ENCODE results near the gene OTOG.

The OTOG gene

GRCh38 chr11:17650127-17650911 is 103.3 kb downstream of the OTOG start:
- no peak for DNase-seq (ENCODE audit: low spot score)

DNA sequence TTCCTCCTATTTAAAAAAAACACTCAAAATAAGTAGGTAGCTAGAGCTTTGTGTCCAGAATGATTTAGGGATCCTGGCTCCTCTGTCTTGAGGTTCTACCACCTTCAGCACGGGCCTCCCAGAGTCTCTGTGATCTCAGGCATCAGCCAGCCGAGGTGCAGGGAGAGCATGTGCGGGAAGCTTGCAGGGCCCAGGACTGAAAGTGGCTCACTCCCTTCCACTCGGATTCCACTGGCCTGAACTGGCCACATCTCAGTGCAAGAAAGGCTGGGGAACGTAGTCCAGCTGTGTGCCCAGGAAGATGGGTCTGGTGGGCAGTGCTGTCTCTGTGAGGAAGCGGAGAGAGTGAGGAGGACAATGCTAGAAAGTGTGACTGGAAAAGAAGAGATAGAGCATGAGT is 104.0 kb downstream of the OTOG start:
- DNase-seq (ENCODE audit: low spot score): no peak

GRCh38 chr11:17651681-17652080 is 104.6 kb downstream of the OTOG start:
- DNase-seq (ENCODE audit: low spot score): no peak

- no peak for DNase-seq (ENCODE audit: low spot score)
These were observed 105.5 kb downstream of the OTOG start for GRCh38 chr11:17652556-17652955.

DNA sequence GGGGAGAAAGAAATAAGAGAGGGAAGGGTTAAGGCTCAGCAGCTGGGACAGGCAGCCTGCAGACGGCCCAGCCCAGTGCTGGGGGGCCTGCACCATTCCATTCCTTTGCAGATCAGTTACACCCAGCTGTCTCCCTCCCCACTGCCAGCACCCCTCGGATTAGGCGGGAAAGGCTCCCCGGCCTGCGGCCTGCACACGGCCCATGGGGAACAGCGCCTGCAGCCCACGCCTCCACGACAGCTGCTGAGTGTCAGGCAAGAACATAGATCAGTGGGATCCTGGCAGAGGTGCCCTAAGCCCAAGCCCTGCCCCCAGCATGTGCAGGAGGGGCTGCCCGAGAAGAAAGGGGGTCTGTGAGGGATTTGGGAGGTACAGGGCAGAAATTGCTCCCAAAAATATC is 106.6 kb downstream of the OTOG start:
- DNase-seq (ENCODE audit: low spot score): no peak

DNA sequence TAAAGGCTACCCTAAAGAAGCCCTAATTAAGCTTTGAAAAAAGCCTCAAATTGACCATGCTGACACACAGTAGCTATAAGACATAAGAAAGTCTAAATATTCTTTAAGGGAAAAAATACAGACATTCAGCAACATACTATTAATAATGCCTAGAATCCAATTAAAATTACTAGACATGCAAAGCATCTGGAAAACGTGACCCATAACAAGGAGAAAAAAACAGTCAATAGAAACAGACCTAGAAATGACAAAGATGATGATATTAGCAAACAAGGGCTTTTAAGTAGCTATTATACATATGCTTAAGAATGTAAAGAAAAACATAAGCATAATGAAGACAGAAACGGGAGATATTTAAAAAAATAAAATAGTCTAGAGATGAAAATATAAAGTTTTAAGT is 108.6 kb downstream of the OTOG start:
- DNase-seq (ENCODE audit: low spot score): no peak

DNA sequence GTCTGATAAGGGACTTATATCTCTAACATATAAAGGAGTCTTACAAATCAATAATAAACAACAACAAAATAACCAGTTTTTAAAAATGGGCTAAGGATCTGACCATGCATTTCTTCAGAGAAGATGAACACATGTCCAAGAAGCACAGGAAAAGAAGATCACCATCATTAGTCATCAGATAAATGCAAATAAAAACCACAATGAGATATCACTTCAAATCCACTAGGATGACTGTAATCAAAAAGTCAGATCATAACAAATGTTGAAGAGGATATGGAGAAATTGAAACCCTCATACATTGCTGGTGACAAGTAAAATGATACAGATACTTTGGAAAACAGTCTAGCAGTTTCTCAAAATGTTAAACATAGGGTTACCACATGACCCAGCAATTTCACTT is 111.2 kb downstream of the OTOG start:
- no peak for DNase-seq (ENCODE audit: low spot score)

DNA sequence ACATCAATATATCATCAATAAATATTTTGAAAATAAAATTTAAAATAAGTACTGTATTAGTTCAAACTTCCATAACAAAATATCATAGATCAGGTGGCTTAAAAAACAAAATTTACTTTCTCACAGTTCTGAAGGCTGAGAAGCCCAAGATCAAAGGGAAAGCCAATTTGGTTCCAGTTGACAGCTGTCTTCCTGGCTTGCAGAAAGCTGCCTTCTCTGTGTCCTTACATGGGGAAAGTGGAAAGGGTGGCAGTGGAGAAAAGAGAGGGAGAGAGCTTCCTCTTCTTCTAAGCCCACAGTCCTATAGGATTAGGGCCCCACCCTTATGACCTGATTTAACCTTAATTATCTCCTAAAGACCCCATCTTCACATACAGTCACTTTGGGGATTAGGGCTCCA is 121.1 kb downstream of the OTOG start:
- no peak for DNase-seq (ENCODE audit: low spot score)

DNA sequence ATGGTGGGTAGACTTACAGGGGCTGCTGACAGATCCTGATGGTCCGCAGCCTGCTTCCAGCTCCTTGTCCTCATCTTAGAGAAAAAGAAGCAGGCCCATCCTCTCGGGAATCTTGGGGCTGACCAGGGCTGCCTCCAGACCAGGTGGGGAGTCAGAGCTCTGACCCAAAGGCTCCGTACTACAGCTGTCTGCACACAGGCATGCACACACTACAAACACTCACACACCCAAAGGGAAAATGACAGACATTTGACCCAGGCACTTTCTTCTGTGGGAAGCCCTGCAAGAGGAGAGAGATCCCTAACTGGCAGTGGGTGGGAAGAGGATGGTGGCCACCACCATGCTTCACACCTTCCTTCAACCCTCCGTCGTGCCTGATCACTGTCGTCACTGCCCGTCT is 125.4 kb downstream of the OTOG start:
- no peak for DNase-seq (ENCODE audit: low spot score)

DNA sequence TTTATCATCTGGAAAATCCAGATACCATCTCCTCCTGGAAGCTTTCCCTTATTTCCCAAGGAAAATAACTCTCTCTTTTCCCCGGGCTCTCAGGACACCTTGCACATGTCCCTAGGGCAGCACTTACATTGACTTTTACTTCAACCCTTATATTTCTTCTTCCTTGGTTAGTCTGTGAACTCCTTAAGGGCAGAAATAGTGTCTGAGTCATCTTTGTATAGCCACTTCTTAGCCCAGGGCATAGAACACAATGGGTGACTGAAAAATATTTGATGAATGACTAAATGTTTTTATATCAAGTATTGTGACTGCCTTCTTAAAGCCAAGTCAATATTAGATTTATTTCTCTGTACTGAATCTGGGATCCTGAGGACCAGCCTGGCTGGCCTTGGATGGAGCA is 126.9 kb downstream of the OTOG start:
- no peak for DNase-seq (ENCODE audit: low spot score)

- no peak for DNase-seq (ENCODE audit: low spot score)
These were observed 135.8 kb downstream of the OTOG start for GRCh38 chr11:17682848-17683247.

DNA sequence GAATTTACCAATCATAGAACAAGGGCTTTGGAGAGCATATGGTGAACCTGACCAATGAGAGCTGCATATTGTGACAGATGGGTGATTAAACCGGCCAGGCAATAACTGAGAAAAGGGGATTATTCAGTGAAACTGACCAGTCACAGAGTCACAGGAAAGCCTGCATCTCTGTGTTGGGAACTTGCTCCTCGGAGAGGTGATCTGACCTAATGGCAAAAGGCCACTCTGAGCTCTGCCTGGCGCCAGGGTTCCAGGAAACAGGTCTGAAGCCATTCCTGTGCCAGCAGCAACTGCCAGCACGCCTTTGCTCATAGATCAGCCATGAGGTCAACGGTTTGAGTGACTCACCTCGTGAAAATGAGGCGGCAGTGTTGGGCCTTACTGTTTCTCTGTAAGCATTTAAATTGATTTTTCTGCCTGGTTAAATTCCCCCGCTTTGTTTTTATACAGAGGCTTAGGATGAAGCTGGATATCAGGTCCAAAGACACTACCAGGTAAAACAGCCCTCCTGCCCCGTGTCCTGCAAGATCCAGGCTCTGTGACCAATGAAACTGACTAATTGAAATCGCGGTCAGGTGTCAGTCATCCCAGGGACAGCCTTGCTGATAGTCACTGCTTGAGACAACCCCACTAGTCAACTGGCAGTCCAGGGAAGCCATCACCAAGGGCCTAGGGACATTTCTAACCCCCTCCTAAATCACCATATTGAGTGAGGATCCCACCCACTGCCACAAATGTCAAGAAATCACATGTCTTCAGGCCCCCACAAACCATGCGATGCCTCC is 136.5 kb downstream of the OTOG start:
- no peak for DNase-seq (ENCODE audit: low spot score)

DNA sequence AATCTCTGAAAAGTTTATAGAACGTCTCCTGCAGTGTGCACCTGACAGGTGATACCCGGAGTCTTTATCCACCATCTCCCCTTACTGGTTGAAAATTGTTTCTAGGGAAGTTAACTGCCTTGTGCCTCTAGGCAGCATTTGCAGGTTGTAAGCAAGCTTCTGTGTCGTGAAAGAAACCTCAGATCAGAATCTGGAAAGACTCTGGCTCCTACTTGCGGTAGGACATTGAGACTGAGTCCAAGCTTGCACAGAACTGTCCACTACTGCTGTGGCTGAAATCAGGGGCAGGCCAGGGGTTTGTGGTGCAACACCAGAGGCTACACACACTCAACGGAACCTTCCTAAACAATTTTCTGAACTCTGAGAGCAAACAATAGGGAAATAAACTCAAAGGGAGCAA is 137.5 kb downstream of the OTOG start:
- no peak for DNase-seq (ENCODE audit: low spot score)

DNA sequence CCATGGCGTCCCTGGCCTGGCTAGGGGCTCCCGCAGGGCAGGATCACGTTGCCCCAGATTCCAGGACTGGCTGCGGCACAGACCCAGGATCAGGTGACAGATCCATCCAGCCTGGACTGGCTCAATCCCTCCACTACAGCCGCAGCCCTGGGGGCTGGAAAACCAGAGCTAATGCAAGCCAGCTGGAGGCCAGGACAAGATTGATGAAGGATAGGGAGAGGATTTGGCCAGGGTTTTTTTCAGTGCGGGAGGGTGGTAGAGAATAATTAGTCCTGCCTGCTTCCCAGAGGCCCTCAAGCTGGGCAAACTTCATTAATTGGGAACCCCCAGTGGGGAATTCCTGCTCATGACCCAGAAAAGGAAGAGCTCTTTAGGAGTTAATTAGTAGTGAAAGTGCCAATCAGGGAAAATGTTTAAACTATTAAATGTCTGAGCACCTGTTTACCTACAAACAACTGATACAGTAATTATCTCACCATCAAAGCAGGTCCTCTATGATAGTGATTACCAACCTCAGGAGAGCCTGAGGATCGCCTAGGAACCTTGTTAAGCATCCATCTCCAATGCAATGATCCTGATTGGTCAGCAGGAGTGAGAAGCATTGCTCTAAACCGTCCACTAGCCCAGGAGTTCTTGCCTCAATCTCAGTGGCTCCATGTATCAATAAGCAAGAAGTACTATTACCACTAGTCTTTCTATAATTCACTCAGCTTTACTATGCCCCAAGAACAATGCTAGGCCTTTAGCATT is 139.3 kb downstream of the OTOG start:
- no peak for DNase-seq (ENCODE audit: low spot score)

GRCh38 chr11:17687946-17688670 is 141.0 kb downstream of the OTOG start:
- DNase-seq (ENCODE audit: low spot score): no peak

GRCh38 chr11:17691550-17691949 is 144.5 kb downstream of the OTOG start:
- no peak for DNase-seq (ENCODE audit: low spot score)

- no peak for DNase-seq (ENCODE audit: low spot score)
These were observed 144.9 kb downstream of the OTOG start for GRCh38 chr11:17691976-17692375.

DNA sequence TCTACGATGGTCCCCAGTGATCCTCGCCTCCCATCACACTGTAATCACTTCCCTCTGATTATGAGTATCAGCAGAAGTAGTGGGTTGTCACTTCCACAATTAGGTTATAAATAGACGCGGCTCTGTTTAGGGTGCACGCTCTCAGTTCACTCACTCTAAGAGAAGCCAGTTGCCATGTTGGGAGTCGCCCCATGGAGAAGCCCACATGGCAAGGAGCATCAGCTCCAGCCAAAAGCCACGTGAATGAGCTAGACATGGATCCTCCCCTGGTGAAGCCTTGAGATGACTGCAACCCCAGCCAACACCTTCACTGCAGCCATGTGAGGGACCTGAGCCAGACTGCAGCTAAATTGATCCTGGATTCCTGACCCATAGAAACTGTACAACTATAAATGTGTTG is 145.9 kb downstream of the OTOG start:
- DNase-seq (ENCODE audit: low spot score): no peak

- DNase-seq (ENCODE audit: low spot score): no peak
These were observed 146.5 kb downstream of the OTOG start for GRCh38 chr11:17693531-17693930.

GRCh38 chr11:17694494-17695110 is 147.5 kb downstream of the OTOG start:
- DNase-seq (ENCODE audit: low spot score): no peak

Measured in AG08396 (cell line).